PFSK-1 (cell line): ENCODE measurements around the gene JAG1.

Source experiments
- POLR2AphosphoS5 ChIP-seq: IDR thresholded peaks from 2 replicates; pipeline ENCODE4 v1.6.1; 2012; ENCODE audit warnings: low read depth, mild to moderate bottlenecking, control low read depth, low read length, moderate library complexity
- SIN3A ChIP-seq: IDR thresholded peaks from 2 replicates; pipeline ENCODE4 v1.6.1; 2012; ENCODE audit warnings: mild to moderate bottlenecking, low read length, moderate library complexity, borderline replicate concordance; ENCODE audit not compliant: insufficient read depth
- TAF1 ChIP-seq: IDR thresholded peaks from 2 replicates; pipeline ENCODE4 v1.6.1; 2012; ENCODE audit warnings: low read length, control low read depth, borderline replicate concordance; ENCODE audit not compliant: insufficient read depth
- TF ChIP-seq, protein P1 (sequence below), 2 experiments: IDR thresholded peaks; 2 replicates each; pipeline versions ENCODE4 v1.6.1 to v1.8.0; 2011 to 2012; ENCODE audit warnings: low read depth in 2 of 2, low read length in 2 of 2, control low read depth in 1 of 2, inconsistent platforms in 1 of 2, mild to moderate bottlenecking in 1 of 2, moderate library complexity in 1 of 2; ENCODE audit not compliant: insufficient read depth in 1 of 2

DNA sequence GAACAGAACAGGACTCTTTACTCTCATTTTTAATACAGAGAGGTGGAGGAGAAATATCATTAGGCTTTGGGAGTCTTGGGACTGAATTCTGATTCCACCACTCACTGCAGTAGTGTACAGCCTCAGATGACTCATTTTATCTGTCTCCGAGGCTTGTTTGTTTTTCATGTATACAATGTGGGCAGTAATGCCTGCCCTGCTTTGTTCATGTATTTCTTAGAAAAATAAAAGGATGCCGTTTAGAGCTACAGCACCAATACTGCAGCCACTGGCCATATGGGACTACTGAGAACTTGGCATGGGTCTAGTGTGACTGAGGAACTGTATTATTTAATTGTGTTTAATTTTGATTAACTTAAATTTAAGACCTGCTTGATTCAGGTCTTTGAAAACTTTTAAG lies 41.2 kb upstream of the JAG1 start:
- TF ChIP-seq POLR2AphosphoS5, result no peak
- no peak for TF ChIP-seq SIN3A
- TF ChIP-seq, protein P1, sequence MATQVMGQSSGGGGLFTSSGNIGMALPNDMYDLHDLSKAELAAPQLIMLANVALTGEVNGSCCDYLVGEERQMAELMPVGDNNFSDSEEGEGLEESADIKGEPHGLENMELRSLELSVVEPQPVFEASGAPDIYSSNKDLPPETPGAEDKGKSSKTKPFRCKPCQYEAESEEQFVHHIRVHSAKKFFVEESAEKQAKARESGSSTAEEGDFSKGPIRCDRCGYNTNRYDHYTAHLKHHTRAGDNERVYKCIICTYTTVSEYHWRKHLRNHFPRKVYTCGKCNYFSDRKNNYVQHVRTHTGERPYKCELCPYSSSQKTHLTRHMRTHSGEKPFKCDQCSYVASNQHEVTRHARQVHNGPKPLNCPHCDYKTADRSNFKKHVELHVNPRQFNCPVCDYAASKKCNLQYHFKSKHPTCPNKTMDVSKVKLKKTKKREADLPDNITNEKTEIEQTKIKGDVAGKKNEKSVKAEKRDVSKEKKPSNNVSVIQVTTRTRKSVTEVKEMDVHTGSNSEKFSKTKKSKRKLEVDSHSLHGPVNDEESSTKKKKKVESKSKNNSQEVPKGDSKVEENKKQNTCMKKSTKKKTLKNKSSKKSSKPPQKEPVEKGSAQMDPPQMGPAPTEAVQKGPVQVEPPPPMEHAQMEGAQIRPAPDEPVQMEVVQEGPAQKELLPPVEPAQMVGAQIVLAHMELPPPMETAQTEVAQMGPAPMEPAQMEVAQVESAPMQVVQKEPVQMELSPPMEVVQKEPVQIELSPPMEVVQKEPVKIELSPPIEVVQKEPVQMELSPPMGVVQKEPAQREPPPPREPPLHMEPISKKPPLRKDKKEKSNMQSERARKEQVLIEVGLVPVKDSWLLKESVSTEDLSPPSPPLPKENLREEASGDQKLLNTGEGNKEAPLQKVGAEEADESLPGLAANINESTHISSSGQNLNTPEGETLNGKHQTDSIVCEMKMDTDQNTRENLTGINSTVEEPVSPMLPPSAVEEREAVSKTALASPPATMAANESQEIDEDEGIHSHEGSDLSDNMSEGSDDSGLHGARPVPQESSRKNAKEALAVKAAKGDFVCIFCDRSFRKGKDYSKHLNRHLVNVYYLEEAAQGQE (IDR thresholded peaks at IDR 0.05; ENCODE audit: insufficient read depth in 1 of 2, low read depth in 2 of 2, low read length in 2 of 2), result no peak
- no peak for TF ChIP-seq TAF1
